ENCODE results near the gene KDSR. TPM values are rescaled to one million over a fixed set of nuclear protein-coding genes. Genes with fewer than 3 reads are reported as not detected.

KDSR gene
- total RNA-seq, 1 experiment from 2014 or later = 30.7 TPM

DNA sequence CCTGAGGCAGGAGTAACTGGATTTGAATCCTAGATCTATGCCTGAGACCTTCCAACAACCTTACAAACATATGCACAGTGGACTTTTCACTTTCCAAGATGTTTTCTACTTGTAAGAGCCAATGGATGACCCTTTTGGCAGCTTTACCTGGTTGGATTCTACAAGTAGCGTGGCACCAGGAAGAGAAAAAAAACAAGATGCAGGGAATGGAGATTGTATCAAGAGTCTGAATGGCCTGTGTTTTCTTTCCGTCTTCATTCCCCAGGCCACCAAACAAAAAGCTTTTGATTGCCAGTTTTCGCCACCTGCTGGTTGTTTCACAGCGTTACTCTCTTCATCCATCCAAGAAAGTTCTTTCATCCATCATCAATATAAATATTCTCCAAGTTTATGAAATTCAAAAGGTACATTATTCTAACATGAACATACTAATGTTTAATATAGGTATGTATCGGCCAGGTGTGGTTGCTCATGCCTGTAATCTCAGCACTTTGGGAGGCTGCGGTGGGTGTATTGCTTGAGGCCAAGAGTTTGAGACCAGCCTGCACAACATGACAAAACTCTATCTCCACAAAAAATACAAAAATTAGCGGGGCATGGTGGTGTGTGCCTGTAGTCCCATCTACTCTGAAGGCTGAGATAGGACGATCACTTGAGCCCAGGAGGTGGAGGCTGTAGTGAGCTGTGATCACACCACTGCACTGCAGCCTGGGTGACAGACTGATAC lies 43.9 kb downstream of the KDSR start:
- peak; percentile 52 for DNase-seq (ENCODE audit: extremely low read depth, low read depth)

GRCh38 chr18:63322206-63322605 lies 44.8 kb downstream of the KDSR start:
- no peak for DNase-seq (ENCODE audit: extremely low read depth, low read depth)

- no peak for DNase-seq (ENCODE audit: extremely low read depth, low read depth)
Measured at GRCh38 chr18:63321291-63321690, 45.7 kb downstream of the KDSR start.

DNA sequence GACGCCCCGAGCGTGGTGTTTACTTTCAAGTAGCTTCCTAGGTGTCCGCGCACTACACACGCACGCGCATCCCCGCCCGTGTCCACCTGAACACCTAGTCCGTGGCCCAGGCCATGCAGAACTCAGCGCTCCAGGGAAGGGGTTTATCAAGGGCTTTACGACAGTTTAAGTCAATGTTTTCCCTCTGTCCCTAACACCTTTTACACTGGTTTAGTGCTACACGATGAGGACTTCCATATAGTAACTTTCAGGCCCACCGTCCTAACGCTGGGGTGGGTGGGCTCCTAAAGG lies 46.1 kb downstream of the KDSR start:
- DNase-seq (ENCODE audit: extremely low read depth, low read depth) = no peak

- DNase-seq (ENCODE audit: extremely low read depth, low read depth) = peak; percentile 64
Measured at GRCh38 chr18:63320123-63320974, 46.7 kb downstream of the KDSR start.

- DNase-seq (ENCODE audit: extremely low read depth, low read depth) = no peak
Measured at GRCh38 chr18:63319383-63320122, 47.5 kb downstream of the KDSR start, which contains the start of gene BCL2. Gene BCL2, minus strand, starts transcription at chr18:63319769.

- no peak for DNase-seq (ENCODE audit: extremely low read depth, low read depth)
Measured at GRCh38 chr18:63318889-63319382, 48.1 kb downstream of the KDSR start.

DNA sequence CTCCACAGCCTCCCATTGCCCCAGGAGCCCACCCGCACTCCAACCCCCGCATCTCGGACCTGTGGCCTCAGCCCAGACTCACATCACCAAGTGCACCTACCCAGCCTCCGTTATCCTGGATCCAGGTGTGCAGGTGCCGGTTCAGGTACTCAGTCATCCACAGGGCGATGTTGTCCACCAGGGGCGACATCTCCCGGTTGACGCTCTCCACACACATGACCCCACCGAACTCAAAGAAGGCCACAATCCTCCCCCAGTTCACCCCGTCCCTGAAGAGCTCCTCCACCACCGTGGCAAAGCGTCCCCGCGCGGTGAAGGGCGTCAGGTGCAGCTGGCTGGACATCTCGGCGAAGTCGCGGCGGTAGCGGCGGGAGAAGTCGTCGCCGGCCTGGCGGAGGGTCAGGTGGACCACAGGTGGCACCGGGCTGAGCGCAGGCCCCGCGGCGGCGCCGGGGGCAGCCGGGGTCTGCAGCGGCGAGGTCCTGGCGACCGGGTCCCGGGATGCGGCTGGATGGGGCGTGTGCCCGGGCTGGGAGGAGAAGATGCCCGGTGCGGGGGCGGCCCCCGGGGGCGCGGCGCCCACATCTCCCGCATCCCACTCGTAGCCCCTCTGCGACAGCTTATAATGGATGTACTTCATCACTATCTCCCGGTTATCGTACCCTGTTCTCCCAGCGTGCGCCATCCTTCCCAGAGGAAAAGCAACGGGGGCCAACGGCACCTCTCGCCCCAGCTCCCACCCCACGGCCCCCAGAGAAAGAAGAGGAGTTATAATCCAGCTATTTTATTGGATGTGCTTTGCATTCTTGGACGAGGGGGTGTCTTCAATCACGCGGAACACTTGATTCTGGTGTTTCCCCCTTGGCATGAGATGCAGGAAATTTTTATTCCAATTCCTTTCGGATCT lies 48.8 kb downstream of the KDSR start:
- DNase-seq (ENCODE audit: extremely low read depth, low read depth) = no peak

- no peak for DNase-seq (ENCODE audit: extremely low read depth, low read depth)
Measured at GRCh38 chr18:63317556-63317946, 49.5 kb downstream of the KDSR start.

DNA sequence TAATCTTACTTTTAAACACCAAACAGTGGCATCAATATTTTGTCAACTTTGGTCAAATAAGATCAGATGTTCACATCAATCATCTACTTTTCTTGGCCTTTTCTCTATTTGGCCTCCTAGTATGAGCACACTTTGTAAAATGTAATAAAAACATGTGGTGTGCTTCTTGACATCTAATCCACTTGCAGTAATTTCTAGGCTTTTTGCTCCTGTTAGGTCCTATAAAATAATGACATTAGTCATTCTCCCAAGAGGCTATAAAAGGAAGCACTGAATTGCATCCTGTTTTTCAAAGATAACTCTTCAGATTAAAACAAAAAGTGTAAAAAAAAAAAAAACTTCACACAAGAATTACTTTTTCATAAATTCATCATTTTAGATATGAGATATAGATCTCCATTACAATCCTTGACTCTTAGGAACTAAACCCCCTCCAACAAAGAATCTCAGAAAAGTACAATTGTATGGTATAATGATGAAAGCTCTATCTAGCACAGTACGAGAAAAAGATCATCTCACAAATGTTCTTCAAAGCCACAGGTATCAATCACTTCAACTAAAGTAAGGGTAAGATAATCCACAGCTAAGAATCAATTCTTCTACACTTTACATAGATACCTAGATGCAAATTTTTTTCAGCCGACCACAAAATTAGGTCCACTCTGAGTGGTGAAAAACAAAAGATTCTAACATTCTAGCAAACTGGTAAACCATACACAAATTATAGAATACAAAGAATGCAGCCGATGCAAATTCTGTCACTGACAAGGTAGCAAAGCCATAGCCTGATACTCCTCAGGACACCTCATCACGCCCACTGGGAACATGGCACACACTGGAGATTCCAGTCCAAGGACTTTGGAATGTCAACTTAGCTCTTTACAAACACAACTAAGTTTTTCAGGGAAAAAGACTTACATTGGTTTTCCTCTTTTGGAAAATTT lies 50.1 kb downstream of the KDSR start:
- DNase-seq (ENCODE audit: extremely low read depth, low read depth) = no peak

GRCh38 chr18:63315876-63316275 lies 51.1 kb downstream of the KDSR start:
- no peak for DNase-seq (ENCODE audit: extremely low read depth, low read depth)

- no peak for DNase-seq (ENCODE audit: extremely low read depth, low read depth)
Measured at GRCh38 chr18:63315131-63315662, 51.8 kb downstream of the KDSR start.

DNA sequence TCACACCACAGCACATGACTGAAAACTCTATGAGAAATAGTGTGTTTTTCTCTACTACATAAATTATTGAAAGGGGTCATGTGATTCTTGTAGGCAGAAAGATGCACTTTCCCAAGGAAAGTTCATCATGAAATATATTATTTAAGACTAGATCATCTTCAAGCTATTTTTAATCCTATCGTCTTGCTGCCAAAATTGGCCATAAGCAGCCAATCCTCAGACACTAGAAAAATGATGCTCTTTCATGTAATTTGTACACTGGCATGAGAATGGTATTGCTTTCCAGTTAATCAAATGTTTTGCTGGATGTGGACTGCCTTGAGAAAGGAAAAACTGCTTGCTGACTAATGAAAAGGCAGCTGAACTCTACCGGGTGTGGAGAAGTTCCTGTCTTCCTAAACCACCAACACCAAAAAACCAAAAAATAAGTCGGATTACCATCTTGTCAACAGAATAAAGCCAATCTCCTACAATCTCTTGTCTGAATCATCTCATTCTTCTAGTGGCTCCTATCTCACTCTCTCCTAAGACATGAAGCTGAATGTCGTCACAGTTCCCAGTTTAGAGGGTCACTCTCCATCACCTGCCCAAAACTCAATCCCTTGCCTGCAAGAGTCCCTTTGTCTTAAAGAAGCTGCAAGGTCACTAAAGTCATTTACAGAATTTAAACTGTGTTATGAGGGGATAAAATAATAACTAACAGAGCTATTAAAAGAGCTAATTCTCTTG lies 52.8 kb downstream of the KDSR start:
- no peak for DNase-seq (ENCODE audit: extremely low read depth, low read depth)

DNA sequence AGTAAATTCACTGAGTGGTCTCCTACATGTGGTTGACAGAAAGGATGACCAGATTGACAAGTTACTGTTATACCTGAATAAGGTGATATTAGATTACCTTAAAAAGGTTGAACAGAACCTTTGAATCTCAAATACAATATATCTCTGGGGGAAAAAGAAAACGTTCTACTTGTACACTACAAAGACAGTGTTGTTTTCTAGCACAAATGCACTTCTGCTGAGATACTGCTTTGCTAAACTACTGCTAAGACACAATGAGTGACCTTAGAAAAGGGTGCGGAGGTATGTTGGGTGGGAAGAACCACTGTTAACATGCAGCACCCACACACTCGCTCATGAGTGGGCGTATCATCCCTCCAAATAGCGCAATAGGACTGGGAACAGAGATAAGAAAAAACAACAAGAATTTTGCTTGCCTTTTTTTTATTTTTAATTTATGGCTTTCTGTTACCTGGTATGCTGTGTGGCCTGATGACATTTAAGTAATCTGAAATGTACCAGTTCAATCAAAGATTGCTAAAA lies 53.5 kb downstream of the KDSR start:
- no peak for DNase-seq (ENCODE audit: extremely low read depth, low read depth)

DNA sequence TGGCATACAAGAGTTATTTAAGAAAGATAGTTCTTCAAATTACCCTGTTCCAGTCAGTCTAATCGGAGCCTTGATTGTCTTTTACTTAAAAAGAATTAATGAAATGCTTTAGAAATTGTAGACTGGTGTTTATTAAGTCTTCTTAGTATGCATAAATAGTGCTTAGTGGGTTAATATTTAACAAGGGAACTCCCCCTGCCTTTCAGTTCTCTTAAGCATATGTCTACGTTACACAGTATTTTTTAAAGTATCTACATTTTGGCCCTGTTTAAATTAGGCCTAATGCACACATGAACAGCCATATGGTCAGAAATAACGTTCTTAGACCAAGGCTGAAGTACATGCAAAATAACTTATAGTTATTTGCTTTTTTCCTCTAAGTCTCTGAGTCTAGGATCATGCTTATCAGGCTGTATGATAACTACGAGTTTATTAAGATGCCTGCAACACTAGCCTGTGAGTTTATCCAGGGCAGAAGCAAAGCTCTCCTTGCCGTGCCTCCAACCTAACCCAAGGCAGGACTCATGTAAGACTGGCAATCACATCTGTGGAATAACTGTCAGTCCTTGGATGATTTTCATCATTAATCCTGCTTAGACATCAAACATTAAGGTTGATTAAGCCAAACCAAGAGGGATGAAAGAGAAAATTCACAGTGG lies 54.1 kb downstream of the KDSR start:
- no peak for DNase-seq (ENCODE audit: extremely low read depth, low read depth)

GRCh38 chr18:63312019-63312409 lies 55.0 kb downstream of the KDSR start:
- DNase-seq (ENCODE audit: extremely low read depth, low read depth) = no peak

All from NCI-H460 (cell line).